ENCODE measurements around the gene CEND1. TPM values are rescaled to one million over a fixed set of nuclear protein-coding genes. Genes with fewer than 3 reads are reported as not detected.

The CEND1 gene
- total and polyA plus RNA-seq, 2 donors (not counting 3 experiments of a cell fraction or from before 2014, with no cell fraction given): 0.15 to 0.40 TPM

DNA sequence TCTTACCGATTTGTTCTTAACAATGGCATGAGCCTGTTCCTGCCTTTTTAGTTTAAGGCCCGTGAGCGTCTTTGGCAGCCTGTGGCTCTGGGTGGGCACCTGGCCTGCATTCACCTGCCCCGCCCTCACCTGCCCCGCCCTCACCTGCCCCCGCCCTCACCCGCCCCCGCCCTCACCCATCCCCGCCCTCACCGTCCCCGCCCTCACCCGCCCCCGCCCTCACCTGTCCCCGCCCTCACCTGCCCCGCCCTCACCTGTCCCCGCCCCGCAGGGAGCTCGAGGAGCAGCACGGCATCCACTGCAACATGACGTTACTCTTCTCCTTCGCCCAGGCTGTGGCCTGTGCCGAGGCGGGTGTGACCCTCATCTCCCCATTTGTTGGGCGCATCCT is 26.8 kb downstream of the CEND1 start:
- H3K36me3 ChIP-seq (ENCODE audit: control insufficient read depth in 2 of 2, extremely low read depth in 1 of 2, insufficient read depth in 2 of 2, low read length in 2 of 2): peaks cover 13 to 32% of the 10 kb centered on the region in 2 experiments
- POLR2A ChIA-PET: interaction anchor here (0.6 kb wide), 1 partner anchor 12 kb away, joined by 4 read pairs; no protein-coding TSS in a partner anchor
- H3K4me1 ChIP-seq (ENCODE audit: control insufficient read depth, extremely low read depth, insufficient read depth, low read length): no peaks in the 10 kb centered on the region
- intact Hi-C loops (cut with micrococcal nuclease): no loop called here
- TF ChIP-seq EZH2 (IDR thresholded peaks at IDR 0.05; ENCODE audit: borderline replicate concordance, low read depth, low read length, severe bottlenecking) (no peak), GATA2 (IDR thresholded peaks at IDR 0.05; ENCODE audit: insufficient read depth, insufficient read length, low read depth, low read length) (no peak), POLR2A (IDR thresholded peaks at IDR 0.05; ENCODE audit: low read depth, low read length) (no peak), JUN (IDR thresholded peaks at IDR 0.05; ENCODE audit: borderline replicate concordance, insufficient read depth, insufficient read length, low read depth) (no peak)
- no peak overlapping the region for H2AFZ ChIP-seq (ENCODE audit: low read depth, low read length)
- H3K9me3 ChIP-seq (replicated peaks; ENCODE audit: control insufficient read depth, insufficient read depth, low read length): no peaks in the 10 kb centered on the region
- H3K27me3 ChIP-seq (ENCODE audit: control insufficient read depth in 2 of 2, insufficient read depth in 2 of 2, low read length in 2 of 2): no peaks in the 10 kb centered on the region
- no peaks in the 10 kb centered on the region for H4K20me1 ChIP-seq (replicated peaks; ENCODE audit: control insufficient read depth, extremely low read depth, insufficient read depth, low read length)
- CTCF ChIA-PET: interaction anchor here (1.1 kb wide), 1 partner anchor 15 kb away, joined by 4 read pairs; no protein-coding TSS in a partner anchor
- no TSS peak for BruUV-seq (replicated peaks)
- no peak for FAIRE-seq
- H3K79me2 ChIP-seq (ENCODE audit: control insufficient read depth, insufficient read depth, low read length): no peaks in the 10 kb centered on the region
- no peak for DNase-seq (ENCODE audit: low read depth, low spot score)
- dilution Hi-C loops (cut with MboI; ENCODE audit: extremely low pct_ligation_motif_present, low sequenced_read_pairs): no loop called here
- H3K9me1 ChIP-seq (replicated peaks; ENCODE audit: control insufficient read depth, extremely low read depth, insufficient read depth, low read length): no peaks in the 10 kb centered on the region
- H3K27ac ChIP-seq (ENCODE audit: insufficient read depth, low read depth, low read length): no peak overlapping the region
- no peak overlapping the region for H3K4me2 ChIP-seq (ENCODE audit: insufficient read depth, low read length)
- H3K4me3 ChIP-seq (replicated peaks in 1 of 3; ENCODE audit: insufficient read depth in 1 of 3, low read depth in 1 of 3, low read length in 3 of 3): no peak overlapping the region
- H3K9ac ChIP-seq (replicated peaks; ENCODE audit: extremely low read depth, insufficient read depth, low read length): no peak overlapping the region

DNA sequence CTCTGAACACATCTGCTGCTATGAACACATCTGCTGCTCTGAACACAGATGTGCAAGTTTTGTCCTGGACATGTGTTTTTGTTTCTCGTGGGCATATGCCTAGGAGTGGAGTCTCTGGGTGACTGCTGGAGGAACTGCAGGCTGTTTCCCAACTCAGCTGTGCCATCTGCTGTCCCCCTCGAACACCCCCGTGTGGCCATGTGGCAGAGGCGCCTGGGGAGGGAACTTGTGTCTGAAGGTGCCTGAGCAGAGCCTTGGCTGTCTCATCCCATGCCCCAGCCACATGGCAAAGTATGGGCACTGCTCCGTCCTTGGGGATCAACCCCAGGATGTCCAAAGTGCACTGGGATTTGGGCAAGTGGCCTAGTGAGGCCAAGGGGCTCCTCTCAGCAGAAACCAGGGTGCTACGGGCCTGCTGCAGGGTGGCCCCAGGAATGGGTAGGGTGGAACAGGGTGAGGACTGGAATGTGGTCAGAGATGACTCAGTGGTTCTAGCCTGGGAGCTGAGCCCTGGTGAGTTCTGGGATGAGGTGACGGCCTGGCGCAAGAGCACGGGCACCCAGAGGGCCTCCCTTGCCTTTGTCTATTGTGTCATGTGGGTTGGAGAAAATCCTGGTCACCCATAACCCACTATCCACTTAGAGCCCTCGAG is 27.3 kb downstream of the CEND1 start:
- Histone ChIP-seq H3K4me1 (ENCODE audit: control insufficient read depth, extremely low read depth, insufficient read depth, low read length) (no peaks in the 10 kb centered on the region), H3K9ac (replicated peaks; ENCODE audit: extremely low read depth, insufficient read depth, low read length) (no peak overlapping the region), H3K79me2 (ENCODE audit: control insufficient read depth, insufficient read depth, low read length) (peaks cover 1% of the 10 kb centered on the region), H3K4me2 (ENCODE audit: insufficient read depth, low read length) (no peak overlapping the region), H3K4me3 (replicated peaks in 1 of 3; ENCODE audit: insufficient read depth in 1 of 3, low read depth in 1 of 3, low read length in 3 of 3) (no peak overlapping the region), H2AFZ (ENCODE audit: low read depth, low read length) (no peak overlapping the region), H3K9me1 (replicated peaks; ENCODE audit: control insufficient read depth, extremely low read depth, insufficient read depth, low read length) (no peaks in the 10 kb centered on the region), H3K27ac (ENCODE audit: insufficient read depth, low read depth, low read length) (no peak overlapping the region), H4K20me1 (replicated peaks; ENCODE audit: control insufficient read depth, extremely low read depth, insufficient read depth, low read length) (no peaks in the 10 kb centered on the region), H3K36me3 (ENCODE audit: control insufficient read depth in 2 of 2, extremely low read depth in 1 of 2, insufficient read depth in 2 of 2, low read length in 2 of 2) (peaks cover 16 to 32% of the 10 kb centered on the region in 2 experiments), H3K27me3 (ENCODE audit: control insufficient read depth in 2 of 2, insufficient read depth in 2 of 2, low read length in 2 of 2) (no peaks in the 10 kb centered on the region), H3K9me3 (replicated peaks; ENCODE audit: control insufficient read depth, insufficient read depth, low read length) (no peaks in the 10 kb centered on the region)
- dilution Hi-C loops (cut with MboI; ENCODE audit: extremely low pct_ligation_motif_present, low sequenced_read_pairs) (no loop called here), intact Hi-C loops (cut with micrococcal nuclease) (no loop called here)
- no TSS peak for BruUV-seq (replicated peaks)
- POLR2A ChIA-PET: interaction anchor here (0.6 kb wide), 1 partner anchor 13 kb away, joined by 4 read pairs; no protein-coding TSS in a partner anchor
- CTCF ChIA-PET: interaction anchor here (1.3 kb wide), 1 partner anchor 13 kb away, joined by 4 read pairs; no protein-coding TSS in a partner anchor
- peak; percentile 10 for TF ChIP-seq POLR2A (IDR thresholded peaks at IDR 0.05; ENCODE audit: low read depth, low read length)
- TF ChIP-seq, protein P1, sequence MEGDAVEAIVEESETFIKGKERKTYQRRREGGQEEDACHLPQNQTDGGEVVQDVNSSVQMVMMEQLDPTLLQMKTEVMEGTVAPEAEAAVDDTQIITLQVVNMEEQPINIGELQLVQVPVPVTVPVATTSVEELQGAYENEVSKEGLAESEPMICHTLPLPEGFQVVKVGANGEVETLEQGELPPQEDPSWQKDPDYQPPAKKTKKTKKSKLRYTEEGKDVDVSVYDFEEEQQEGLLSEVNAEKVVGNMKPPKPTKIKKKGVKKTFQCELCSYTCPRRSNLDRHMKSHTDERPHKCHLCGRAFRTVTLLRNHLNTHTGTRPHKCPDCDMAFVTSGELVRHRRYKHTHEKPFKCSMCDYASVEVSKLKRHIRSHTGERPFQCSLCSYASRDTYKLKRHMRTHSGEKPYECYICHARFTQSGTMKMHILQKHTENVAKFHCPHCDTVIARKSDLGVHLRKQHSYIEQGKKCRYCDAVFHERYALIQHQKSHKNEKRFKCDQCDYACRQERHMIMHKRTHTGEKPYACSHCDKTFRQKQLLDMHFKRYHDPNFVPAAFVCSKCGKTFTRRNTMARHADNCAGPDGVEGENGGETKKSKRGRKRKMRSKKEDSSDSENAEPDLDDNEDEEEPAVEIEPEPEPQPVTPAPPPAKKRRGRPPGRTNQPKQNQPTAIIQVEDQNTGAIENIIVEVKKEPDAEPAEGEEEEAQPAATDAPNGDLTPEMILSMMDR (IDR thresholded peaks at IDR 0.05; ENCODE audit: extremely low read depth in 1 of 2, insufficient read depth in 1 of 2, low read depth in 1 of 2, low read length in 2 of 2): no peak
- TF ChIP-seq JUN (IDR thresholded peaks at IDR 0.05; ENCODE audit: borderline replicate concordance, insufficient read depth, insufficient read length, low read depth): no peak
- no peak for TF ChIP-seq MYC (IDR thresholded peaks at IDR 0.05; ENCODE audit: low read depth, low read length)
- DNase-seq (ENCODE audit: low read depth, low spot score) (no peak), FAIRE-seq (no peak)
